GM18868 (cell line): Measurements from ENCODE around the gene FAM136A.
"Not testable (repeated sequence)": the region's sequence is repeated elsewhere in the genome, so short reads cannot be mapped to it uniquely, and the experiment has no call there.

Experiments
- ATAC-seq: cut with Tn5 transposase; IDR thresholded peaks from one replicate; pipeline ENCODE4 v1.9.1; 2021; ENCODE audit warnings: mild to moderate bottlenecking, moderate library complexity; ENCODE audit not compliant: unreplicated experiment

Gene FAM136A

GRCh38 chr2:70301344-70302194 lies at the start of gene FAM136A:
TSS of gene FAM136A (minus strand) at chr2:70302067. CDS start at chr2:70302011, 56 bp downstream.
- ATAC-seq, result peak; percentile 81

DNA sequence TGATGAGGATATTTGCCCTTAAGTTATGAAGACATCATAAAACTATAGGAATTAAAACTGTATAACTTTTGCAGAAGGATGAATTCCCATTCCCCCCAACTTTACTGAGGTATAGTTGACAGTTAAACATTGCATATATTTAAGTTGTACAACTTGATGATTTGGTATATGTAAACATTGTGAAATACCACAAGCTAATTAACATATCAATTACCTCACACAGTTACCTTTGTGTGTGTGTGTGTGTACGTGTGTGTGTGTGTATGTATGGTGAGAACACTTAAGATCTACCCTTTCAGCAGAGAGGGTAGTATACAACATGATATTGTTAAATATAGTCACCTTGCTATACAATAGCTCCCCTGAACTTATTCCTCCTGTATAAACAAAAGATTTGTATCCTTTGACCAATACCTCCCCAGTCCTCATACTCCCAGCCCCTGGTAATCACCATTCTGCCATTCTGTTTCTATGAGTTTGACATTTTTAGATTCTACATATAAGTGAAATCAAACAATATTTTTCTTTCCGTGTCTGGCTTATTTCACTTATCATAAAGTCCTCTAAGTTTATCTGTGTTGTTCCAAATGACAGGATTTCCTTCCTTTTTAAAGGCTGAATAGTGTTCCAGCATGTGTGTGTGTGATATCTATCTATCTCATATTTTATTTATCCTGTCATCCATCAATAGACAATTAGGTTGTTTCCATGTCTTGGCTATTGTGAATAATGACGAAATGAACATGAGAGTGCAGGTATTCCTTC lies 48.2 kb upstream of the FAM136A start:
- ATAC-seq, result no peak

GRCh38 chr2:70347831-70348230 lies 46.0 kb upstream of the FAM136A start:
- no peak for ATAC-seq

DNA sequence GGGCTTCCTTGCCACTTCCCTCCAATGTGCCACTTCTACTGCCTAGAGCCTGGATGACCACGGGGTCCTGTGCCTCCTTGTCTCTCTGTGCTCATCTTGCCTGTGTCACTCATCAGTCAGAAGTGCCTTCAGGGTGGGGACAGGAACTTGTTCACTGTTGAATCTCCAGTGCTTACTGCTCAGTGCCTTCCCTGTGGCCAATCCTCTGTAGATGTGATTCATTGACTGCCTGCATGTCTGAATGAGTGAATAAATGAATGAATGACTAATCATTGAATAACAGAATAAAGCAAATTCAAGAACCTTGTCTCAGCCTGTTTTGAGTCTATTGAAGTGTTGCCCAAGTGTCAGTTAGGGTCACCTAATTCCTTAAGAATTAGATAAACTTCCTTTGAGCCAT lies 42.3 kb upstream of the FAM136A start:
- no peak for ATAC-seq

DNA sequence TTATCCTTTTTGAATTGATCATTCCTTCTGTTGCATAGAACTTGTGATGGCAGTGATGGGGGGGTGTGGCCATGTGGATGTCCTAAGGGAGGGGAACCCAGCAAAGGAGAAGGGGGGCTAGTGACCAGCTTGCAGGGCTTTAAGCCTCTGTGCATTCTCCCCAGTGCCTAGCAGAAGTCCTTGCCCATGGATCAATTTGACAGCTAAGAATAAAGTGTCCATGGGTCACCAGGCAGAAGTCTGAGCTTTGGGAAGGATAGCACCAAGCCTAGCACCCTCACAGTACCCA lies 39.6 kb upstream of the FAM136A start:
- no peak for ATAC-seq

- ATAC-seq, result no peak
These were observed 39.1 kb upstream of the FAM136A start for GRCh38 chr2:70340761-70341476.

GRCh38 chr2:70340075-70340474 lies 38.2 kb upstream of the FAM136A start:
- no peak for ATAC-seq

DNA sequence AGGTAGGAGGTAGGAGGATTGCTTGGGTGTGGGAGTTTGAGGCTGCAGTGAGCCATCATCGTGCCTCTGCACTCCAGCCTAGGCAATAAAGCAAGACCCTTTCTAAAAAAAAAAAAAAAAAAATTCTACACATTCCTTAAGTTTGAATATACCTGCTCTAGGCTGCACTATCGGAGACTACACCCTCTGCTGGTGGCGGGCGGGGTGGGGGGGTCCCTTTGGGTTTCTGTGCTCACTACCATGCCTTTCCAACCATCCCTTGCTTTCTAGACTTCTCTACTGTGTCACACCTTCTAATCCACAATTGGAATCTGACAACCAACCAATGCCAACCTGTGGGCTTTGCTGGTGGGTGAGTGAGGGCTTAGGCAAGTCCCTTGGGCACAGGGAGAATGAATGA lies 34.7 kb upstream of the FAM136A start:
- ATAC-seq, result no peak

DNA sequence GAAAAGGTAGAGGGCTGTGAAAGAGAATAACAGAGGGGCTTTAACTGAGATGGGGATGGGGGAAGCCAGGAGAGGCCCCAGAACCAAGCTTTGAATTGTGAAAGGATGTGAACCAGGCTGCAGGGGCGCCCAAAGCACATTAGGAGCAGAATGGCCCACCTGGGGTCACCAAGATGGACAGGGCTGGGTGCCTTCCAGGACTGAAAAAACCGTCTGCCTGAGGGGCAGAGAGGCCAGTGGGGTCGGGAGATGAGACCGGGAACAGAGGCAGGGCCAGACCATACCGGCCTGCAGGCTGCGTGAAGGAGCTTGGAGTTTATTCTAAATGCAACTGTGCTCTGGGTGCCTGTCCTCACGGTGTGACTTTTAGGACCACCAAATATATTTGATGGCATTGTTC lies 29.1 kb upstream of the FAM136A start:
- no peak for ATAC-seq

DNA sequence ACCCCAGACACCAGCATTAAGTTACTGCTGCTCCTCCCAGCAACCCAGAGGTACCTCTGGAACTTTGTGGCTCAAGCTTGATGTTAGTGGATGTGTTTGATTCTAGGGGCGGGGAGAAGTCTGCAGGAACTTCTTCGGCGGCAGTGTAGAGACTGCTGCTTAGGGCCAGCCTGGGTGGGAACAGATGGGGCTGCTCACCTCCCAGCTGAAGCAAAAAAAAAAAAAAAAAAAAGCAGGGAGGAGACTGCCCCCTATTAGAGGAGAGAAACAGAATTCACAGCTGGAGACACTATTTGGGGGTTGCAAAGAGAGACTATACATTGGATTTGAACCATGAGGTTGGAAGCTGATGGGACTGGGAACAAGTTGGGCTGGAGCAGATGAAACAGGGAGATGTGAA lies 28.6 kb upstream of the FAM136A start:
- ATAC-seq, result no peak

- ATAC-seq, result no peak
These were observed 27.2 kb upstream of the FAM136A start for GRCh38 chr2:70328921-70329561.

- no peak for ATAC-seq
These were observed 24.0 kb upstream of the FAM136A start for GRCh38 chr2:70325875-70326274.

DNA sequence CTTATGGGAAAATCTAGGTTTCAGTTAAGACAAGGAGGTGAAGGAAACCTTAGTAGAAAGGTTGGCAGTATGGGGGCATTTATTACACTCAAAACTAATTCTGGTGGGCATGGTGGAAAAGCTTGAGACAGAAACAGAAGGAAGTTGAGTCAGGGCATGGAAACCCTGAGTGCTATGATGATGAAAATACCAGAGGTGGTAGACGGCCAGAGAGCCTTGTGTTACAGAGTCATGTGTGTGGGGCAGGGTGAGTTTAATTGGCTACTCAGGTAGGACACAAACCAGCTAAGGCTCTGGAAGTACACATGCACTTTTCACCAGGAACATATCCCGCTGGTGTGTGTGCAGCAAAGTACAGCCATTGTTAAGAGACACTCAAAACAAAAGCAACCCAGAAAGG lies 20.7 kb upstream of the FAM136A start:
- no peak for ATAC-seq

- ATAC-seq, result no peak
These were observed 19.5 kb upstream of the FAM136A start for GRCh38 chr2:70321370-70321769.

DNA sequence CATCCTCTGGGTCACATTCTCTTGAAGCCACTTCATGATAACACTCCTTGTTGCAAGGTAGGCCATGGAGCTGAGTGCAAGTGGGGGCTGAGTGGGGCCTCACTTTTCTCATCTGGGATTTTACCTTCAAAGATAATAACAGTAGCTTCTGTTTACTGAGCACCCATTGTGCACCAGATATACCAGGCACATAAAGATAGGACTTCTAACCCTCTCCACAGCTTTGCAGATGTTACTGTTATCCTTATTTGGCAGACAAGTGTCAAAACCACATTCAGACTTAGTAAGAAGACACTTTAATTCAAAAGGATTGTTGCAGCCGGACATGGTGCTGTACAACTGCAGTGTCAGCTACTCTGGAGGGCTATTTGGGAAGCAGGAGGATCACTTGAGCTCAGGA lies 12.8 kb upstream of the FAM136A start:
- no peak for ATAC-seq

GRCh38 chr2:70312560-70312959 lies 10.7 kb upstream of the FAM136A start:
- no peak for ATAC-seq

- no peak for ATAC-seq
These were observed 9.0 kb upstream of the FAM136A start for GRCh38 chr2:70310899-70311298.

DNA sequence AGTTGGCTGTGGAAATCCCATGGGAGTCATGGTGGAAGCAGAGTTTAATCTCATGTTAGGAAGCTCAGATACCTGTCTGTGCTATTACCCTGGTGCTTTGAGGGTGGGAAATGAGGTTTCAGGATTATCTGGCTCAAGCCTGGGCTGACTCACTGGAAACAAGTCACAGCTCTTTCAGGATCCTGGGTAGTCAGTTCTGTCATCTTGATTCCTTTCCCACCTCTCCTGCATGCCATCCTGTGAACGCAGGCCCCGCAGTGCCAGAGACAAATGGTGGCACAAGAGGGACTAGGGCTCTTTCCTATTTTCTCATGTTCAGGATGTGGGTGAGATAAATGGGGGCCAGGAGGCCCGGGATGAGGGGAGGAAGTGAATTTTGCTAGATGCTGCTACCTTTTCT lies 3.7 kb upstream of the FAM136A start:
- no peak for ATAC-seq

DNA sequence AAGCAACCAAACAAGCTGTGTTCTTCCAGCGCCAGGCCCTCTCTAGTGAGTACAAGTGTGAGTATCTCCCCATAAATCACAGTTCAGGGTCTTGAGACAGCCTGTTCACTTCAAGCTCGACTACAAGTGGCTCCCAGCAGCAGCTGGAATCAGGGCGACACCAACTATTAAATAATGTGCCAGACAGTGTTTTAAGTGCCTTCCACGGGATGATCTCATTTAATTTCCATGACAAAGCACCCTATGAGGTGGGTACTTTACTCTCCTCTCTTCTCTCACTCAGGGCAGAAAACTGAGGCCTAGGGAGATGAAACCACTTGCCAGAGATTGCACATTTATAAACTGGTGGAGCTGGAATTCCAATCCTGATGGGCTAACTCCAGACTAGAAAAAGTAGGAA lies 2.6 kb upstream of the FAM136A start:
- no peak for ATAC-seq

- ATAC-seq, result no peak
These were observed 1.3 kb upstream of the FAM136A start for GRCh38 chr2:70303186-70303585.

DNA sequence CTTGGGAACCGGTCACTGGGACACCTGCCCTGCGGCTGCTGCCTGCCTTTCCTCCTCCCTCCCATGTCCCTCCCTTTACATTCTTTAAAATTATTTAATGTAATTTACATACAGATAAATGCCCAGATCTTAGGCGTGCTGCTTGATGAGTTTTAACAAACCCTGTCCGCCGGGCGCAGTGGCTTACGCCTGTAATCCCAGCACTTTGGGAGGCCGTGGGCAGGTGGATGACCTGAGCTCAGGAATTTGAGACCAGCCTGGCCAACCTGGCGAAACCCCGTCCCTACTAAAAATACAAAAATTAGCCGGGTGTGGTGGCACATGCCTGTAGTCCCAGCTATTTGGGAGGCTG lies 304 bp upstream of the FAM136A start:
- not testable (repeated sequence) for ATAC-seq
